Left ventricle myocardium inferior (tissue), 1 donor: ENCODE data around the gene TTLL10. TPM values are rescaled to one million over a fixed set of nuclear protein-coding genes. Genes with fewer than 3 reads are reported as not detected.
A peak's percentile ranks its signal among the peaks of the same experiment; 100 is the strongest.

Experiments used
- DNase-seq: peaks from one replicate; pipeline ENCODE4 v3.0.0-alpha.2; 2020
- H3K27ac ChIP-seq: fragments of 200-600 bp; replicated peaks from 2 replicates; pipeline ENCODE4 v1.8.0; 2021
- H3K27me3 ChIP-seq: fragments of 200-600 bp; 2 replicates; pipeline ENCODE4 v1.8.0; 2021; ENCODE audit warnings: low read depth
- H3K36me3 ChIP-seq: fragments of 200-600 bp; 2 replicates; pipeline ENCODE4 v1.8.0; 2021
- H3K4me1 ChIP-seq: fragments of 200-600 bp; 2 replicates; pipeline ENCODE4 v1.8.0; 2021
- H3K4me3 ChIP-seq: fragments of 200-600 bp; 2 replicates; pipeline ENCODE4 v1.8.0; 2021; ENCODE audit warnings: mild to moderate bottlenecking, moderate library complexity
- H3K9me3 ChIP-seq: fragments of 200-600 bp; replicated peaks from 2 replicates; pipeline ENCODE4 v1.8.0; 2021
- intact Hi-C: fragments of 100-400 bp; cut with micrococcal nuclease; formaldehyde crosslinking; loops from one replicate; pipeline ENCODE4 v1.11.0; 2022
- microRNA-seq: library from miRNA; unstranded; fragments of <30 nt; microRNA quantifications from one replicate; pipeline ENCODE4 v1.2.0, GENCODE V29; 2020
- total RNA-seq: library from RNA; stranded (reverse); fragmentation: NEBNext Ultra II Directional; extraction: Animal tissue kit (Norgen Biotek cat#: 25700); gene quantifications from one replicate; pipeline ENCODE4 v1.2.1, GENCODE V29; 2021
- TF ChIP-seq, protein P1 (sequence below): fragments of 200-600 bp; IDR thresholded peaks from 2 replicates; pipeline ENCODE4 v1.8.0; 2021; ENCODE audit warnings: antibody characterized with exemption, mild to moderate bottlenecking, borderline replicate concordance
- donor health status: DM: no; HTN: yes; CAD: no; lungs with severe emphysema.

TTLL10 gene
- total RNA-seq, 1 donor from 2014 or later, result not detected

GRCh38 chr1:1245178-1245816 is 71.6 kb downstream of the TTLL10 start:
- Histone ChIP-seq H3K9me3 (no peaks in the 10 kb centered on the region), H3K27ac (no peak overlapping the region), H3K36me3 (no peaks in the 10 kb centered on the region), H3K4me1 (peaks cover 8% of the 10 kb centered on the region), H3K27me3 (peaks cover 67% of the 10 kb centered on the region), H3K4me3 (no peak overlapping the region)
- intact Hi-C loops, result no loop called here
- no peak for DNase-seq
- TF ChIP-seq, protein P1, sequence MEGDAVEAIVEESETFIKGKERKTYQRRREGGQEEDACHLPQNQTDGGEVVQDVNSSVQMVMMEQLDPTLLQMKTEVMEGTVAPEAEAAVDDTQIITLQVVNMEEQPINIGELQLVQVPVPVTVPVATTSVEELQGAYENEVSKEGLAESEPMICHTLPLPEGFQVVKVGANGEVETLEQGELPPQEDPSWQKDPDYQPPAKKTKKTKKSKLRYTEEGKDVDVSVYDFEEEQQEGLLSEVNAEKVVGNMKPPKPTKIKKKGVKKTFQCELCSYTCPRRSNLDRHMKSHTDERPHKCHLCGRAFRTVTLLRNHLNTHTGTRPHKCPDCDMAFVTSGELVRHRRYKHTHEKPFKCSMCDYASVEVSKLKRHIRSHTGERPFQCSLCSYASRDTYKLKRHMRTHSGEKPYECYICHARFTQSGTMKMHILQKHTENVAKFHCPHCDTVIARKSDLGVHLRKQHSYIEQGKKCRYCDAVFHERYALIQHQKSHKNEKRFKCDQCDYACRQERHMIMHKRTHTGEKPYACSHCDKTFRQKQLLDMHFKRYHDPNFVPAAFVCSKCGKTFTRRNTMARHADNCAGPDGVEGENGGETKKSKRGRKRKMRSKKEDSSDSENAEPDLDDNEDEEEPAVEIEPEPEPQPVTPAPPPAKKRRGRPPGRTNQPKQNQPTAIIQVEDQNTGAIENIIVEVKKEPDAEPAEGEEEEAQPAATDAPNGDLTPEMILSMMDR, result no peak

- H3K9me3 ChIP-seq, result no peaks in the 10 kb centered on the region
- H3K4me1 ChIP-seq, result peaks cover 13% of the 10 kb centered on the region
- TF ChIP-seq, protein P1, result no peak
- no peak overlapping the region for H3K27ac ChIP-seq
- H3K4me3 ChIP-seq, result peak overlapping the region; percentile 21
- peaks cover 60% of the 10 kb centered on the region for H3K27me3 ChIP-seq
- intact Hi-C loops, result no loop called here
- no peak for DNase-seq
- no peaks in the 10 kb centered on the region for H3K36me3 ChIP-seq
These were observed 72.3 kb downstream of the TTLL10 start for GRCh38 chr1:1245817-1246576.

DNA sequence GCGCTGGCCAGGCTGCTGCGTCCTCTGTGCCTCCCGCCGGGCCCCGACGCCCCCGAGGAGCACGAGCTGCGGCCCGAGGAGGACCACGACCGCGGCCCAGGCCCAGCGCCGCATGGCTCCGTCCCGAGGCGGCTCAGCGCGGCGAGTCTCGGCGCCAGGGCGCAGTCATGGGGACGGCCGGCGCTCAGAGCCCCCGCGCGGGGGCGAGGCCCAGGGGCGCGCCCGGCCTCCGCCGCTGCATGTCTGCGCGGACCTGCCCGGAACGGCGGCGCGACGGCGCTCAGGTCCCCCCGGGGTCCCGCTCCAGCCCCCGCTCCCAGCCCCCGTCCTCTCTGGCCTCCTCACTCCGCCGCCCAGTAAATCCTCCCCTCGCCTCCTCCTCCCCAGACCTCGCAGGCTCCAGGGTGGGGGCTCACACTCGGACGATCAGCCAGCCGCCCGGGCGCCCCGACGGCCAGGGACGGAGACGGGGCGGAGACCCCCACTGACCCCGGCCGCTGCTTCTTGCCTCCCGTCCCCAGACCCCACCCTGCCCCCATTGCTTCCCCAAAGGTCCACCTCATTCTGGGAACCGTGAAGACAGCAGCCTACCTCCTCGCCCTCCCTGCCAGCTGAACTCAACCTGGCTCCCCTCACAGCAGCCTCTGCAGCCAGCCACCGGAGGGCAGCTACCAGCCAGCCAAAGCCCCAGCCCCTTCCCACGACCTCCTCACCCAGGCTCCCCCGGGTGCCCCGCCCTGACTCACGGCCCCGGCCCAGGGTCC is 73.1 kb downstream of the TTLL10 start, which contains the start of gene C1QTNF12:
TSS of gene C1QTNF12 (minus strand) at position 146 of the 764 bp plus-strand sequence. CDS start at position 114, 32 bp downstream.
- TF ChIP-seq, protein P1, result no peak
- intact Hi-C loops, result no loop called here
- DNase-seq, result no peak
- H3K9me3 ChIP-seq, result no peaks in the 10 kb centered on the region
- H3K4me1 ChIP-seq, result peaks cover 13% of the 10 kb centered on the region
- H3K36me3 ChIP-seq, result no peaks in the 10 kb centered on the region
- H3K27me3 ChIP-seq, result peaks cover 52% of the 10 kb centered on the region
- peak within 1 kb of the TSS; percentile 21 for H3K4me3 ChIP-seq
- no peak within 1 kb of the TSS for H3K27ac ChIP-seq

DNA sequence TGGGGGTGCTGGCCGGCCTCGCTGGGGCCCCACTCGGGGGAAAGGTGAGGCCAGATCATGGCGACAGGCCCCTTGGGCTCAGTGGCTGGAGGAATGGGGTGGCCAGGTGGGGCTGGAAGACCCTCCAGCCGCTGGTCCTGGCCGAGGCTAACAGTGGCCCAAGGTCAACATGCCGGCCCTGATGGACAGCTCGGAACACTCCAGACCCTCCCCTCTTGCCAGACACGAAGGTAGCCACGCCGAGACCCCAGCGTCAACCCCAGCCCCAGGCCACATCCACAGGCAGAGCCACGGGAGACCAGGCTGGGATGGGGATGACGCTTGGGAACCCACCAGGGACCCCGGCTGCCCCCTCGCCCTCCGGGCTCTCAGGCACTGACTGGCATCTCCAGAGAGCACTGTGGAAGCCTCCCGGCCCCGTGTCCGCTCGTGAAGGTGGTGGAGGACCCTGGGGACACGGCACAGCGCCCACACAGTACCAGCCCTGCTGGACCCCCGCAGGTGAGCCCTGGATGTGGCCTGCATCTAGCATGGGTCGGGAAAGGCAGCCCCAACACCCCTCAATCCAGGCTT is 73.7 kb downstream of the TTLL10 start:
- no peaks in the 10 kb centered on the region for H3K9me3 ChIP-seq
- no peak for DNase-seq
- intact Hi-C loops, result no loop called here
- TF ChIP-seq, protein P1, result no peak
- peaks cover under 1% of the 10 kb centered on the region for H3K36me3 ChIP-seq
- H3K27ac ChIP-seq, result no peak overlapping the region
- peaks cover 13% of the 10 kb centered on the region for H3K4me1 ChIP-seq
- no peak overlapping the region for H3K4me3 ChIP-seq
- H3K27me3 ChIP-seq, result peaks cover 46% of the 10 kb centered on the region

Small RNA genes within 50 kb of the gene (microRNA-seq; reads per million reads assigned to microRNA genes)
- gene MIR200A, result 8.4 reads per million, percentile 22 among the genes with 10 or more reads in this experiment
- 40.6 reads per million, percentile 46 among the genes with 10 or more reads in this experiment for gene MIR200B
- 2.5 reads per million for gene MIR429

Other genes starting within 250 kb of the TTLL10 start
- gene SAMD11, start 250.0 kb upstream of the TTLL10 start, total RNA-seq, result 2.4 TPM
- 40.8 TPM for gene NOC2L, start 214.6 kb upstream of the TTLL10 start, total RNA-seq
- gene KLHL17, start 213.3 kb upstream of the TTLL10 start, total RNA-seq, result 6.4 TPM
- not detected for gene PLEKHN1, start 207.4 kb upstream of the TTLL10 start, total RNA-seq
- gene PERM1, start 191.8 kb upstream of the TTLL10 start, total RNA-seq, result 160 TPM
- 34.0 TPM for gene HES4, start 173.8 kb upstream of the TTLL10 start, total RNA-seq
- gene ISG15, start 160.4 kb upstream of the TTLL10 start, total RNA-seq, result 14.5 TPM
- 13.0 TPM for gene AGRN, start 153.8 kb upstream of the TTLL10 start, total RNA-seq
- gene RNF223, start 99.6 kb upstream of the TTLL10 start, total RNA-seq, result not detected
- 3.8 TPM for gene C1orf159, start 57.8 kb upstream of the TTLL10 start, total RNA-seq
- gene TNFRSF18, start 32.7 kb downstream of the TTLL10 start, total RNA-seq, result not detected
- 2.2 TPM for gene TNFRSF4, start 40.3 kb downstream of the TTLL10 start, total RNA-seq
- gene SDF4, start 58.1 kb downstream of the TTLL10 start, total RNA-seq, result 114 TPM
- 7.9 TPM for gene B3GALT6, start 58.4 kb downstream of the TTLL10 start, total RNA-seq
- gene C1QTNF12, start 72.8 kb downstream of the TTLL10 start, total RNA-seq, result 0.55 TPM
- gene UBE2J2, start 100.0 kb downstream of the TTLL10 start, total RNA-seq, result 36.9 TPM
- 3.5 TPM for gene SCNN1D, start 106.6 kb downstream of the TTLL10 start, total RNA-seq
- gene ACAP3, start 134.1 kb downstream of the TTLL10 start, total RNA-seq, result 49.7 TPM
- 10.4 TPM for gene PUSL1, start 134.7 kb downstream of the TTLL10 start, total RNA-seq
- 70.1 TPM for gene INTS11, start 150.8 kb downstream of the TTLL10 start, total RNA-seq
- 99.2 TPM for gene CPTP, start 150.9 kb downstream of the TTLL10 start, total RNA-seq
- 0.93 TPM for gene TAS1R3, start 157.4 kb downstream of the TTLL10 start, total RNA-seq
- 93.0 TPM for gene DVL1, start 175.5 kb downstream of the TTLL10 start, total RNA-seq
- 20.2 TPM for gene MXRA8, start 184.7 kb downstream of the TTLL10 start, total RNA-seq
- gene AURKAIP1, start 201.3 kb downstream of the TTLL10 start, total RNA-seq, result 219 TPM
- 46.1 TPM for gene CCNL2, start 225.5 kb downstream of the TTLL10 start, total RNA-seq
- 135 TPM for gene MRPL20, start 233.4 kb downstream of the TTLL10 start, total RNA-seq
- 1.7 TPM for gene ANKRD65, start 247.4 kb downstream of the TTLL10 start, total RNA-seq